HepG2 (cell line): ENCODE measurements around the gene HOXD8. TPM values are rescaled to one million over a fixed set of nuclear protein-coding genes. Genes with fewer than 3 reads are reported as not detected.

Experiments used
- AFF4 ChIP-seq: sonication (generic); formaldehyde crosslinking; IDR thresholded peaks from 2 replicates; pipeline ENCODE4 v1.4.0; 2020; ENCODE audit warnings: missing genetic modification reagents
- CBX1 ChIP-seq: IDR thresholded peaks from one replicate; pipeline ENCODE4 v1.6.1; 2016; ENCODE audit warnings: antibody characterized with exemption, low read depth
- CREB1 ChIP-seq, 2 experiments: fragments of 450-650 bp in 1 of 2; IDR thresholded peaks; 2 replicates each; pipeline ENCODE4 v1.6.1; 2016 to 2017; ENCODE audit warnings: control low read depth in 1 of 2, mild to moderate bottlenecking in 1 of 2, missing compliant biosample characterization in 1 of 2, missing genetic modification characterization in 1 of 2
- CREBL2 ChIP-seq: sonication (generic); formaldehyde crosslinking; IDR thresholded peaks from 2 replicates; pipeline ENCODE4 v1.8.1; 2023; ENCODE audit warnings: missing genetic modification reagents, mild to moderate bottlenecking, borderline replicate concordance
- HHEX ChIP-seq: IDR thresholded peaks from 2 replicates; pipeline ENCODE4 v1.6.1; 2016; ENCODE audit warnings: control low read depth
- HOXD1 ChIP-seq: sonication (generic); formaldehyde crosslinking; IDR thresholded peaks from 2 replicates; pipeline ENCODE4 v1.5.0; 2020; ENCODE audit warnings: missing genetic modification reagents
- KLF12 ChIP-seq: sonication (generic); formaldehyde crosslinking; IDR thresholded peaks from 2 replicates; pipeline ENCODE4 v1.4.0; 2020; ENCODE audit warnings: missing genetic modification reagents, borderline replicate concordance
- KLF6 ChIP-seq: IDR thresholded peaks from 2 replicates; pipeline ENCODE4 v1.8.0; 2016; ENCODE audit warnings: missing biosample characterization, missing genetic modification reagents
- MAFK ChIP-seq, 2 experiments: IDR thresholded peaks in 1 of 2; conservative IDR thresholded peaks in 1 of 2; 2 replicates each; pipeline ENCODE4 v1.6.1; 2011; ENCODE audit warnings: improper control_type of control experiment in 2 of 2, low read length in 2 of 2
- MEIS1 ChIP-seq: sonication (generic); formaldehyde crosslinking; IDR thresholded peaks from 2 replicates; pipeline ENCODE4 v1.9.0; 2021; ENCODE audit warnings: mild to moderate bottlenecking, missing genetic modification reagents, moderate library complexity, borderline replicate concordance
- MIER3 ChIP-seq: IDR thresholded peaks from 2 replicates; pipeline ENCODE4 v1.6.1; 2016; ENCODE audit warnings: missing compliant biosample characterization, borderline replicate concordance
- PAX8 ChIP-seq: sonication (generic); formaldehyde crosslinking; IDR thresholded peaks from 2 replicates; pipeline ENCODE4 v1.8.0; 2022; ENCODE audit warnings: mild to moderate bottlenecking, missing genetic modification reagents, borderline replicate concordance
- RARG ChIP-seq: sonication (generic); formaldehyde crosslinking; IDR thresholded peaks from 2 replicates; pipeline ENCODE4 v1.4.0; 2020; ENCODE audit warnings: low read depth, mild to moderate bottlenecking, missing genetic modification reagents
- SAFB2 ChIP-seq: sonication (generic); formaldehyde crosslinking; IDR thresholded peaks from 2 replicates; pipeline ENCODE4 v1.5.1; 2020; ENCODE audit warnings: missing genetic modification reagents, low read depth, mild to moderate bottlenecking, borderline replicate concordance
- ZC3H13 ChIP-seq: sonication (generic); formaldehyde crosslinking; IDR thresholded peaks from 2 replicates; pipeline ENCODE4 v1.8.1; 2023; ENCODE audit warnings: mild to moderate bottlenecking, missing genetic modification reagents, moderate library complexity
- ZMYM4 ChIP-seq: sonication (generic); formaldehyde crosslinking; IDR thresholded peaks from 2 replicates; pipeline ENCODE4 v1.8.1; 2023; ENCODE audit warnings: mild to moderate bottlenecking, missing genetic modification reagents
- ZNF547 ChIP-seq: sonication (generic); formaldehyde crosslinking; IDR thresholded peaks from 2 replicates; pipeline ENCODE4 v1.5.1; 2020; ENCODE audit warnings: mild to moderate bottlenecking, missing genetic modification reagents
- ZNF564 ChIP-seq: sonication (generic); formaldehyde crosslinking; IDR thresholded peaks from 2 replicates; pipeline ENCODE4 v1.8.1; 2023; ENCODE audit warnings: mild to moderate bottlenecking, missing genetic modification reagents
- ZNF720 ChIP-seq: sonication (generic); formaldehyde crosslinking; IDR thresholded peaks from 2 replicates; pipeline ENCODE4 v1.4.0; 2020; ENCODE audit warnings: missing genetic modification reagents
- polyA plus RNA-seq, 8 experiments: library from polyadenylated mRNA; depleted of rRNA in 3 of 8; stranded (reverse) in 7 of 8; unstranded in 1 of 8; fragments of >200 nt; fragmentation: Illumina TruSeq in 4 of 8; extraction: Trizol in 4 of 8; gene quantifications; 2 replicates each; pipeline versions ENCODE4 v1.2.1 to v1.2.3, GENCODE V29; 2011 to 2016; ENCODE audit warnings: low read depth in 4 of 8, missing spikeins in 1 of 8, mixed read lengths in 1 of 8; ENCODE audit not compliant: insufficient read depth in 1 of 8
- total RNA-seq, 5 experiments: library from RNA; depleted of rRNA; stranded (reverse); fragments of >200 nt; fragmentation: Illumina TruSeq; extraction: Trizol; gene quantifications; 2 replicates each; pipeline ENCODE4 v1.2.3, GENCODE V29; 2016; ENCODE audit warnings: low read depth in 1 of 5
- TF ChIP-seq, protein P1 (sequence below): sonication (generic); formaldehyde crosslinking; IDR thresholded peaks from 2 replicates; pipeline ENCODE4 v1.5.0; 2020; ENCODE audit warnings: missing genetic modification reagents, mild to moderate bottlenecking, borderline replicate concordance
- TF ChIP-seq, protein P2 (sequence below): sonication (generic); formaldehyde crosslinking; IDR thresholded peaks from 2 replicates; pipeline ENCODE4 v1.4.0; 2020; ENCODE audit warnings: missing genetic modification reagents, mild to moderate bottlenecking, borderline replicate concordance

HOXD8 gene
- total and polyA plus RNA-seq, 2 of the 13 experiments (the other 11 are each of a cell fraction or from before 2014, with no cell fraction given) = not detected

DNA sequence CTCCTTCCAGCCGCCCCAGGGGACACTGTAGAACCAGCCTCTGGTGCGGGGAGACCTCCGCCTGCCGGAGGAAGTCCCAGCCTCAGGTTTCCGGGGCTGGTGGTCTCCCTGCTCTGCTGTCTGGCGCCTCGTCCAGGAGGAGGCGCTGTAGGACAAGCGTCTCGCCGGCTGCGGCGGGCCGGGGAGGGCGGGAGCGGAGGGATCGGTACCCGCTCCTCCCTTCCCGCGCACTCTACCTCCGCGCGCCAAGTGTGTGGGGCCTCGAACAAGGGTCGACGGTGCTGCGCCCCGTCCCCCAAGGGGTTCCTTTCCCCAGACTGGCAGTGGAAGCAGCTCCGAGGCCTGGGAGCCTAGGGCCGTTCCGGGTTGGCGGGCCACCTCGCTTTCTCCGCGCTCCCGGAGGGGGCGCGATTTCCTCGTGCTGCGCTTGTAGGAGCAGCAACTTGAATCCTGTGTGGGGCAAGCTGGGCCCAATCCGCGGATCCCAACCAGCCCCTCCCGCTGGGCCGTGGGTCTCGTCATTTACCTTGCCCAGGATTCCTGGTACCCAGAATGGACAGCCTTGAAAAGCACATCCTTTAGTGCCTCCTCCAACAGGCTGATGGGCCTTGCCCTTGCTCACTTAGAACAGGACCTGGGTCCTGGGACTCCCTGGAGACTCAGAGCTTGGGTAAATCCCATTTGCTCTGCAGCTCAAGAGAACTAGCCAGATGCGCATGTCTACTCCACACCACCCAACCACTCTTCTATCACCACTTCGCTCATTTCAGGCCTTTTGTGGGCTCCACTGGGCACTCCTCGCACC, 11.2 kb downstream of the HOXD8 start (continued):
- TF ChIP-seq, protein P1, sequence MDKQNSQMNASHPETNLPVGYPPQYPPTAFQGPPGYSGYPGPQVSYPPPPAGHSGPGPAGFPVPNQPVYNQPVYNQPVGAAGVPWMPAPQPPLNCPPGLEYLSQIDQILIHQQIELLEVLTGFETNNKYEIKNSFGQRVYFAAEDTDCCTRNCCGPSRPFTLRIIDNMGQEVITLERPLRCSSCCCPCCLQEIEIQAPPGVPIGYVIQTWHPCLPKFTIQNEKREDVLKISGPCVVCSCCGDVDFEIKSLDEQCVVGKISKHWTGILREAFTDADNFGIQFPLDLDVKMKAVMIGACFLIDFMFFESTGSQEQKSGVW = no peak
- TF ChIP-seq CREB1 (IDR thresholded peaks at IDR 0.05) = no peak
- no peak for TF ChIP-seq CREB1 (CRISPR knock-in tag; IDR thresholded peaks at IDR 0.05)
- TF ChIP-seq MIER3 (CRISPR knock-in tag) = no peak; the same call in 1 of the 2 replicates
- TF ChIP-seq CBX1 = peak; percentile 67
- no peak for TF ChIP-seq RARG (CRISPR knock-in tag)
- peak; percentile 57; the same call in 1 of the 2 replicates for TF ChIP-seq MEIS1 (CRISPR knock-in tag)
- no peak for TF ChIP-seq HHEX (CRISPR knock-in tag)
- TF ChIP-seq ZNF720 (CRISPR knock-in tag) = 0 out of 2 replicates have a peak, but pooled peaks have one; percentile 80
- no peak for TF ChIP-seq PAX8
- 0 out of 2 replicates have a peak, but pooled peaks have one; percentile 32 for TF ChIP-seq SAFB2 (CRISPR knock-in tag)
- TF ChIP-seq ZMYM4 (CRISPR knock-in tag) = peak; percentile 80; the same call in 1 of the 2 replicates
- TF ChIP-seq ZC3H13 = no peak
- TF ChIP-seq ZNF564 (CRISPR knock-in tag) = peak; percentile 80
- no peak for TF ChIP-seq KLF12 (CRISPR knock-in tag)
- TF ChIP-seq KLF6 (CRISPR knock-in tag) = peak; percentile 25; the same call in 1 of the 2 replicates
- no peak for TF ChIP-seq AFF4 (CRISPR knock-in tag)
- TF ChIP-seq ZNF547 (CRISPR knock-in tag) = peak; percentile 89
- TF ChIP-seq, protein P2, sequence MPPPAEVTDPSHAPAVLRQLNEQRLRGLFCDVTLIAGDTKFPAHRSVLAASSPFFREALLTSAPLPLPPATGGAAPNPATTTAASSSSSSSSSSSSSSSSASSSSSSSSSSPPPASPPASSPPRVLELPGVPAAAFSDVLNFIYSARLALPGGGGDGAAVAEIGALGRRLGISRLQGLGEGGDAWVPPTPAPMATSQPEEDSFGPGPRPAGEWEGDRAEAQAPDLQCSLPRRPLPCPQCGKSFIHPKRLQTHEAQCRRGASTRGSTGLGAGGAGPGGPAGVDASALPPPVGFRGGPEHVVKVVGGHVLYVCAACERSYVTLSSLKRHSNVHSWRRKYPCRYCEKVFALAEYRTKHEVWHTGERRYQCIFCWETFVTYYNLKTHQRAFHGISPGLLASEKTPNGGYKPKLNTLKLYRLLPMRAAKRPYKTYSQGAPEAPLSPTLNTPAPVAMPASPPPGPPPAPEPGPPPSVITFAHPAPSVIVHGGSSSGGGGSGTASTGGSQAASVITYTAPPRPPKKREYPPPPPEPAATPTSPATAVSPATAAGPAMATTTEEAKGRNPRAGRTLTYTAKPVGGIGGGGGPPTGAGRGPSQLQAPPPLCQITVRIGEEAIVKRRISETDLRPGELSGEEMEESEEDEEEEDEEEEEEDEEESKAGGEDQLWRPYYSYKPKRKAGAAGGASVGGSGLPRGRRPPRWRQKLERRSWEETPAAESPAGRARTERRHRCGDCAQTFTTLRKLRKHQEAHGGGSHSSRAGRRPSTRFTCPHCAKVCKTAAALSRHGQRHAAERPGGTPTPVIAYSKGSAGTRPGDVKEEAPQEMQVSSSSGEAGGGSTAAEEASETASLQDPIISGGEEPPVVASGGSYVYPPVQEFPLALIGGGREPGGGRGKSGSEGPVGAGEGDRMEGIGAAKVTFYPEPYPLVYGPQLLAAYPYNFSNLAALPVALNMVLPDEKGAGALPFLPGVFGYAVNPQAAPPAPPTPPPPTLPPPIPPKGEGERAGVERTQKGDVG (CRISPR knock-in tag) = no peak
- no peak for TF ChIP-seq HOXD1
- TF ChIP-seq CREBL2 (CRISPR knock-in tag) = peak; percentile 50; the same call in 1 of the 2 replicates
- no peak for TF ChIP-seq MAFK (conservative IDR thresholded peaks at IDR 0.05 in 1 of 2, IDR thresholded peaks at IDR 0.05 in 1 of 2; ENCODE audit: low read length in 2 of 2)
